Activated CD8-positive, alpha-beta memory T cell treated with anti-CD3 and anti-CD28 coated beads for 4 hours (primary cell): ENCODE data around the gene BRCA1.
"Not testable (repeated sequence)": the region's sequence is repeated elsewhere in the genome, so short reads cannot be mapped to it uniquely, and the experiment has no call there.

ENCODE experiments used
- DNase-seq, 2 donors: peaks; one replicate each; pipeline ENCODE4 v3.0.0-alpha.2; 2020; ENCODE audit warnings: low read depth in 2 of 2

BRCA1 gene

GRCh38 chr17:43125133-43125966 is at the start of gene BRCA1:
TSS of gene BRCA1 (minus strand) at chr17:43125364. CDS start at chr17:43124096, 1,268 bp downstream.
- peak; percentile 84 to 88 for DNase-seq

- no peak for DNase-seq
Measured at GRCh38 chr17:43171586-43172487, 46.7 kb upstream of the BRCA1 start.

GRCh38 chr17:43170766-43171585 is 45.8 kb upstream of the BRCA1 start, which contains the start of gene NBR1:
TSS of gene NBR1 (plus strand) at chr17:43171214. CDS start at chr17:43175800, 4,586 bp downstream.
- DNase-seq: peak; percentile 89 to 93

GRCh38 chr17:43170140-43170765 is 45.1 kb upstream of the BRCA1 start:
- peak; percentile 73 to 83 for DNase-seq

GRCh38 chr17:43169561-43170139 is 44.5 kb upstream of the BRCA1 start:
- DNase-seq: no peak

- DNase-seq: not testable (repeated sequence)
Measured at GRCh38 chr17:43165971-43166370, 40.8 kb upstream of the BRCA1 start.

GRCh38 chr17:43159957-43160356 is 34.8 kb upstream of the BRCA1 start:
- not testable (repeated sequence) for DNase-seq

GRCh38 chr17:43159232-43159631 is 34.1 kb upstream of the BRCA1 start:
- DNase-seq: not testable (repeated sequence)

GRCh38 chr17:43155666-43156065 is 30.5 kb upstream of the BRCA1 start:
- no peak for DNase-seq

- DNase-seq: not testable (repeated sequence)
Measured at GRCh38 chr17:43153197-43153835, 28.2 kb upstream of the BRCA1 start.

- DNase-seq: no peak
Measured at GRCh38 chr17:43151880-43152456, 26.8 kb upstream of the BRCA1 start.

GRCh38 chr17:43146649-43147048 is 21.5 kb upstream of the BRCA1 start:
- DNase-seq: no peak

- no peak for DNase-seq
Measured at GRCh38 chr17:43143201-43143600, 18.0 kb upstream of the BRCA1 start.

GRCh38 chr17:43142153-43142552 is 17.0 kb upstream of the BRCA1 start:
- no peak for DNase-seq

- no peak for DNase-seq
Measured at GRCh38 chr17:43140396-43141332, 15.5 kb upstream of the BRCA1 start.

- DNase-seq: not testable (repeated sequence)
Measured at GRCh38 chr17:43138531-43138930, 13.4 kb upstream of the BRCA1 start.

GRCh38 chr17:43136574-43136973 is 11.4 kb upstream of the BRCA1 start:
- DNase-seq: not testable (repeated sequence)

GRCh38 chr17:43135454-43135819 is 10.3 kb upstream of the BRCA1 start:
- no peak for DNase-seq
